GM19351 (cell line): ENCODE data around the gene SAMD8.
A peak's percentile ranks its signal among the peaks of the same experiment; 100 is the strongest.
"Not testable (repeated sequence)": the region's sequence is repeated elsewhere in the genome, so short reads cannot be mapped to it uniquely, and the experiment has no call there.

Experiments
- ATAC-seq: cut with Tn5 transposase; IDR thresholded peaks from one replicate; pipeline ENCODE4 v1.9.1; 2021; ENCODE audit warnings: mild to moderate bottlenecking, moderate library complexity; ENCODE audit not compliant: unreplicated experiment

The SAMD8 gene

DNA sequence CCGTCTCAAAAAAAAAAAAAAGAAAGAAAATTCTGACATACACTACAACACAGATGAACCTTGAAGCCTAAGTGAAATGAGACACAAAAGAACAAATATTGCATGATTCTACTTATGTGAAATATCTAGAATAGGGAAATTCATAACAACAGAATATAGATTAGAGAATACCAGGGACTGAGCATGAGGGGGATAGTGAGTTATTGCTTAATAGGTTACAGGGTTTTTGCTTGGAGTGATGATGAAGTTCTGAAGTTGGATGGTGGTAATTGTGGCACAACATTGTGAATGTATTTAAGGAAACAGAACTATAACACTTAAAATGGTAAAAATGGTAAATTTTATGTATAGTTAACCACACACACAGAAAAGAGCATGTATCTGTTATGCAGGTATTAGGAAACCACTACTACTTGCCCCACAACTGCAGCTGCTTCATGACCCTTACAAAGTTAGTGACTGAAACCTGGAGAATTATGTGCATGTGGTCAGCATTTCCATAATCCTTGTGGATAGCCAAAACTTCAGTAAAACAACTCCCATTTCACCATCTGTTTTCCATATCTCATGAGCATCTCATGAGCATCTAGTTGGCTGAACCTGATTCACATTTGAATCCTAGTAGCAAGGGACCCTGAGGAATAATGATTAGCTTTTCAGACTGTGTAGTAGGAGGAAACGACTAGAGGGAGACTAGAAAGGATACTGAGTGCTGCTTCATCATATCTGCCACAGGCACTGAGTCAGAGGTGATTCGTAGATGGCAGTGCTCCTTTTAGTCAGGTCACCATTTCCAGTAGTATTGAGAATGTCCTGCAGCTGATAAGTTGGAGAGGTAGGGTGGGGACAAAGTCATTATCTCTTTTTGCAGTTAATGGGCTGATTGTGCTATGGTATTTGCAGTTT, 26.3 kb downstream of the SAMD8 start:
- no peak for ATAC-seq

- ATAC-seq = no peak
Observed at GRCh38 chr10:75140246-75140645, 28.8 kb downstream of the SAMD8 start.

DNA sequence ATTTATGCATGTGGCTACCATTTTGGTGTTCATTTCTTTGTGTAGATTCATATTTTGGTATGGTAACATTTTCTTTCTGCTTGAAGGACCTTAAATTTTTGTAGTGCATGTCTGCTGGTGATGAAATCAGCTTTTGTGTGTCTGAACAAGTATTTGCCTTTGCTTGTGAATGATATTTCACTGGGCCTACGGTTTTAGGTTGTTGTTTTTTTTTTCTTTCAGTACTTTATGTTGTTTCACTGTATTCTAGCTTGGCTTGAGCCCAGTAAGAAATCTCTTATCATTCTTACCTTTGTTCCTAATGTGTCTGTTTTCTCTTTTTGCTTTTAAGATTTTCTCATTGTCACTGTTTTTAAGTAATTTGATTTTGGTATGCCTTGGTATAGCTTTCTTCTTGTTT, 31.9 kb downstream of the SAMD8 start:
- no peak for ATAC-seq

GRCh38 chr10:75145590-75145989, 34.1 kb downstream of the SAMD8 start:
- no peak for ATAC-seq

- no peak for ATAC-seq
Observed at GRCh38 chr10:75146780-75147179, 35.3 kb downstream of the SAMD8 start.

DNA sequence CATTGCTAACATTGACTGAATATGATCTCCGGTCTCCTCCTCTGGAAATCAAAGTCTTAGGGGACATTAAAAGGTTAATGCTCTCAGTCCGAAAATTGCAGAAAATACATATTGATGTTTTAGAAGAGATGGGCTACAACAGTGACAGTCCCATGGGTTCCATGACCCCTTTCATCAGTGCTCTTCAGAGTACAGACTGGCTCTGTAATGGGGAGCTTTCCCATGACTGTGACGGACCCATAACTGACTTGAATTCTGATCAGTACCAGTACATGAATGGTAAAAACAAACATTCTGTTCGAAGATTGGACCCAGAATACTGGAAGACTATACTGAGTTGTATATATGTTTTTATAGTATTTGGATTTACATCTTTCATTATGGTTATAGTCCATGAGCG, 39.2 kb downstream of the SAMD8 start:
- no peak for ATAC-seq

- ATAC-seq = no peak
Observed at GRCh38 chr10:75159519-75159918, 48.1 kb downstream of the SAMD8 start.

- ATAC-seq = peak; percentile 95
Observed at GRCh38 chr10:75165684-75166622, 54.5 kb downstream of the SAMD8 start.

- ATAC-seq = peak; percentile 19
Observed at GRCh38 chr10:75166623-75166972, 55.1 kb downstream of the SAMD8 start.

DNA sequence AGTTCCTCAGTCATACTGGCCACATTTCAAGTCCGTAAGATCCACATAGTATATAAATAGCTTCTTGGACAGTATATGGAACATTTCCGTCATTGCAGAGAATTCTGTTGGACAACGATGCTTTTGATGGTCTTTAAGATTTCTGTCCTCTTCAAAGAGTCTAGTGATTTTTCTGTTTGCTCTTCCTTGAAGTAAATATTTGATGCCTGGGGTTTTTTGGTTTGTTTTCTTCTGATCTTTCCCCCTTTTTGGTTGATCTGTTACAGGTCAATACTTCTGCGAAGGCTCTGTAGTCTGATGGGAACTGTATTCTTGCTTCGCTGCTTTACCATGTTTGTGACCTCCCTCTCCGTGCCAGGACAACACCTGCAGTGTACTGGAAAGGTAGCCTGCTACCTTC, 56.8 kb downstream of the SAMD8 start:
- ATAC-seq = no peak

- no peak for ATAC-seq
Observed at GRCh38 chr10:75170215-75170614, 58.8 kb downstream of the SAMD8 start.

DNA sequence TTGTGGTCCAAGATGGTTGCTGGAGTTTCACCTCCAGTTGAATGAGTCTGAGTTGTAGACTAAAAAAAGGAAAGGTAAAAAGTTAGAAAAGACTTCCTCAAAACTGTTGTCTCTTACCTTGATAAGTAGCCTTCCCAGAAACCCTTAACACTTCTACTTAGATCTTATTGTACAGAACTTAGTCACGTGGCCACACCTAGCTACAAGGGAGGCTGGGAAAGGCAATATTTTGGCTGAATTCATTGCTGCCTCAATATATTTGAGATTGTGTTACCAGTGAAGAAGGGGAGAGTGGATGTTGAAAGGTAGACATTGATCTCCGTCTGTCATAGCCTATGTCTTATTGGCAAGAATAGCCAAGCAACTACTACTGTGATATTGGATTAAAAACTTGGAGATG, 63.6 kb downstream of the SAMD8 start:
- ATAC-seq = no peak

DNA sequence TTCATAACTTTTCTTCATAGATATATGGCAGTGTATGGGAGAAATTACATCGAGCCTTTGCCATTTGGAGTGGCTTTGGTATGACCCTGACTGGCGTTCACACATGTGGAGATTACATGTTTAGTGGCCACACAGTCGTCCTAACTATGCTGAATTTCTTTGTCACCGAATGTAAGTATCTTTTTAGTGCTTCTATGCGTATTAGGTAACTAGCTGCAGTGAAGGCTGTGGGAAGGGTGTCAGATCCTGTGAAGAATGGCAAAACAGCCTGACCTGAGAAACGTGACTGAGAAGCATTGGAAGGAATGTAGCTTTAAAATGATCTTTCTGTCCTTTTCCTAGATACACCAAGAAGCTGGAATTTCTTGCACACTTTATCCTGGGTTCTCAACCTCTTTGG, 64.6 kb downstream of the SAMD8 start:
- ATAC-seq = no peak

GRCh38 chr10:75176736-75177135, 65.3 kb downstream of the SAMD8 start:
- no peak for ATAC-seq

GRCh38 chr10:75179657-75180177, 68.3 kb downstream of the SAMD8 start:
- ATAC-seq = no peak

- no peak for ATAC-seq
Observed at GRCh38 chr10:75180592-75180991, 69.1 kb downstream of the SAMD8 start.

- no peak for ATAC-seq
Observed at GRCh38 chr10:75181073-75181472, 69.6 kb downstream of the SAMD8 start.

- ATAC-seq = no peak
Observed at GRCh38 chr10:75186310-75186709, 74.9 kb downstream of the SAMD8 start.

- peak; percentile 67 for ATAC-seq
Observed at GRCh38 chr10:75187961-75188426, 76.5 kb downstream of the SAMD8 start.

DNA sequence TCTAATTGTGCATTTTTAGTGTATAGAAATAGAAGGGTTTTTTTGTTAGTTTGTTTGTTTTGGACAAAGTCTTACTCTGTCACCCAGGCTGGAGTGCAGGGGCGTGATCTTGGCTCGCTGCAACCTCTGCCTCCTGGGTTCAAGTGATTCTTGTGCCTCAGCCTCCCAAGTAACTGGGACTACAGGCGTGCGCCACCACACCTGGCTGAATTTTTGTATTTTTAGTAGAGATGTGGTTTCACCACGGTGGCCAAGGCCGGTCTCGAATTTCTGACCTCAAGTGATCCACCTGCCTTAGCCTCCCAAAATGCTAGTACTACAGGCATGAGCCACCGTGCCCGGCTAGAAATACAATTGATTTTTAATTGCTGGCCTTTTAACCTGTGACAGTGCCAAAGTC, 77.1 kb downstream of the SAMD8 start:
- not testable (repeated sequence) for ATAC-seq

GRCh38 chr10:75189266-75190096, 78.0 kb downstream of the SAMD8 start:
- no peak for ATAC-seq
